Calu3 (cell line): ENCODE measurements around the gene SRRM2. TPM values are rescaled to one million over a fixed set of nuclear protein-coding genes. Genes with fewer than 3 reads are reported as not detected.
A peak's percentile ranks its signal among the peaks of the same experiment; 100 is the strongest.

Experiments
- BruUV-seq: library from RNA; stranded (reverse); fragments of 400-500 nt; replicated peaks from 2 replicates; lab custom pipeline; 2021; lab: Mats Ljungman, UMichigan
- CTCF ChIA-PET: fragments of 300-600 bp; sonication (Branson Sonifier 250); formaldehyde crosslinking; loops from one replicate; lab custom pipeline; 2022; ENCODE audit warnings: antibody characterized with exemption; lab: Charles Lee
- DNase-seq: peaks from one replicate; pipeline ENCODE4 v3.0.0; 2022
- H3K27ac Mint-ChIP-seq: one replicate; pipeline ENCODE4 v1.8.0; 2022; ENCODE audit warnings: mixed read lengths; ENCODE audit not compliant: unreplicated experiment
- H3K27me3 Mint-ChIP-seq: one replicate; pipeline ENCODE4 v1.8.0; 2022; ENCODE audit warnings: mixed read lengths; ENCODE audit not compliant: unreplicated experiment
- H3K36me3 Mint-ChIP-seq: one replicate; pipeline ENCODE4 v1.8.0; 2022; ENCODE audit warnings: mild to moderate bottlenecking, moderate library complexity, mixed read lengths; ENCODE audit not compliant: insufficient read depth, unreplicated experiment
- H3K4me1 Mint-ChIP-seq: one replicate; pipeline ENCODE4 v1.8.0; 2022; ENCODE audit warnings: mild to moderate bottlenecking, low read depth, mixed read lengths; ENCODE audit not compliant: unreplicated experiment
- H3K4me3 Mint-ChIP-seq: one replicate; pipeline ENCODE4 v1.8.0; 2022; ENCODE audit warnings: mild to moderate bottlenecking, low read depth, moderate library complexity, mixed read lengths; ENCODE audit not compliant: unreplicated experiment
- H3K9me3 Mint-ChIP-seq: one replicate; pipeline ENCODE4 v1.8.0; 2022; ENCODE audit warnings: low read depth, mixed read lengths; ENCODE audit not compliant: unreplicated experiment
- intact Hi-C: fragments of 100-400 bp; cut with micrococcal nuclease; formaldehyde crosslinking; loops from one replicate; pipeline ENCODE4 v1.10.0; 2022; ENCODE audit not compliant: unreplicated experiment
- total RNA-seq: library from RNA; stranded (reverse); gene quantifications from 2 replicates; pipeline ENCODE4 v1.2.3, GENCODE V29; 2022
- TF ChIP-seq, protein P1 (sequence below): fragments of 200-600 bp; IDR thresholded peaks from one replicate; pipeline ENCODE4 v1.8.0; 2022; ENCODE audit warnings: antibody characterized with exemption; ENCODE audit not compliant: unreplicated experiment

The SRRM2 gene
- total RNA-seq, 1 experiment from 2014 or later, result 905 TPM

DNA sequence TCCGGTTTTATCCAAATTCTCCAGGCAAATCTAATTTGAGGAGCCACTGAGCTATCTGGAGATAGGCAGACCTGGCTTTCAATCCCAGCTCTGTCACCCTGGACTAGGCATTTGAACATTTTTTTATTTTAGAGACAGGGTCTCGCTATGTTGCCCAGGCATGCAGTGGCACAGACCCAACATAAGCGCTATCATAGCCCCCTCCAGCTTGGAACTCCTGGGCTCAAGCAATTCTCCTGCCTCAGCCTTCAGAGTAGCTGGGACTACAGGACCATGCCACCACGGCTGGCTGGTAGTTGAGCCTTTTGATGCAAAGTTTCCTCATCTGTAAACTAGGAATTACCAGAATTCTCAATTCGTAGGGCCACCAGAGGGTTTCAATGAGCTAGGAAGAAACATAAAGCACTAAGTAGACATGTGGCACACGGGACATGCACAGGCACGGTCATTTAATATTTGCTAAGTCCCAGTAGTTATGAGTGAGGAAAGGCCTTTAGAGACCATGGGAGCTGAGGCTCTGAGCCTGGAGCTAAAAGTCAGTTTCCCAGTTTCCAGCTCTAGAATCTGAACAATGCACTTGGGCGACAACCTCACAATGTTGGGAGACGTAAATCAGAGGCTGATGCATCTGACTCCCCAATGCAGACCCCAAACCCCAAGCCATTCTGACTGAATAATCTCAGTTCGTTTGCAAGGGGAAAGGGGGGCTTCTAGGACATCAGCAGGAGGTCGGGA lies 23.5 kb downstream of the SRRM2 start:
- peaks cover 80% of the 10 kb centered on the region for H3K36me3 Mint-ChIP-seq
- CTCF ChIA-PET, result interaction anchor here (0.7 to 1.2 kb wide), 5 partner anchors 8 to 92 kb away, joined by 3 read pairs; no protein-coding TSS in a partner anchor
- TSS peak; percentile 29 for BruUV-seq

DNA sequence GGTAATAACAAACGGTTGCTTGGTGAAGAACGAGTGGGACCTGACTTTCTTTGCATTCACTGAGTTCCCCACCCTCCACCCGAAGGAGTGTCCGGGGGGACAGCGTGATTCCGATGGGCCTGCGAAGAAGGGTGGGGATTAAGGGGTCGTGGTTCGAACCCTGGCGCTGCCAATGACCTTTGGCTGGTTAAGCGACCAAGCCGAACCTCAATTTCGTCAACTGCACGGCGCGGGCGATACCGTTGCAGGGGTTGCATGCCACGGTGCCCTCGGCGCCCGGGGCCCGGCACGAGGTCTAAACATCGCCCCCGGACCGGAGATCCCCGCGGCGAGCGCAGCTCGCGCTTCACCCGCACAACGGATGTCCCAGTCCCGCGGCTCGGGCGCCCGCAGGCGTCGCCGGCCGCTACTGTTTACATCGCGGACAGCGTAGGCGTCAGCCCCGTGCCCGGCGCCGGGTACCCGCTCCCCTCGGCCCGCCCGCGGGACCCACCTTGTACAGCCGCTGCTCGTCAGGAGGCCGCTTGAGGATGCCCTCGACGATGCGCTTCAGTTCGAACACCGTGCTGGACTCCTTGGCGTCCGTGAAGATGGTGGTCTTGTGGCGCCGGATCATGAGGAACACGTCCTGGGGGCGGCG lies 24.2 kb downstream of the SRRM2 start:
- no TSS peak for BruUV-seq
- no peak for DNase-seq
- TF ChIP-seq, protein P1, sequence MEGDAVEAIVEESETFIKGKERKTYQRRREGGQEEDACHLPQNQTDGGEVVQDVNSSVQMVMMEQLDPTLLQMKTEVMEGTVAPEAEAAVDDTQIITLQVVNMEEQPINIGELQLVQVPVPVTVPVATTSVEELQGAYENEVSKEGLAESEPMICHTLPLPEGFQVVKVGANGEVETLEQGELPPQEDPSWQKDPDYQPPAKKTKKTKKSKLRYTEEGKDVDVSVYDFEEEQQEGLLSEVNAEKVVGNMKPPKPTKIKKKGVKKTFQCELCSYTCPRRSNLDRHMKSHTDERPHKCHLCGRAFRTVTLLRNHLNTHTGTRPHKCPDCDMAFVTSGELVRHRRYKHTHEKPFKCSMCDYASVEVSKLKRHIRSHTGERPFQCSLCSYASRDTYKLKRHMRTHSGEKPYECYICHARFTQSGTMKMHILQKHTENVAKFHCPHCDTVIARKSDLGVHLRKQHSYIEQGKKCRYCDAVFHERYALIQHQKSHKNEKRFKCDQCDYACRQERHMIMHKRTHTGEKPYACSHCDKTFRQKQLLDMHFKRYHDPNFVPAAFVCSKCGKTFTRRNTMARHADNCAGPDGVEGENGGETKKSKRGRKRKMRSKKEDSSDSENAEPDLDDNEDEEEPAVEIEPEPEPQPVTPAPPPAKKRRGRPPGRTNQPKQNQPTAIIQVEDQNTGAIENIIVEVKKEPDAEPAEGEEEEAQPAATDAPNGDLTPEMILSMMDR, result no peak
- Mint-ChIP-seq H3K4me3 (peak overlapping the region; percentile 93), H3K27me3 (no peaks in the 10 kb centered on the region), H3K27ac (peak overlapping the region; percentile 89), H3K36me3 (peaks cover 73% of the 10 kb centered on the region), H3K4me1 (peaks cover 23% of the 10 kb centered on the region), H3K9me3 (no peaks in the 10 kb centered on the region)
- CTCF ChIA-PET, result interaction anchor here (0.7 to 1.2 kb wide), 4 partner anchors 8 to 91 kb away, joined by 3 read pairs; no protein-coding TSS in a partner anchor
- intact Hi-C loops, result loop anchor here (5.0 kb wide), 2 partner anchors 46 to 61 kb away; no protein-coding TSS in a partner anchor

More for the DNA sequence above, 23.5 kb downstream of the SRRM2 start:
- TF ChIP-seq, protein P1, result no peak
- H3K27me3 Mint-ChIP-seq, result no peaks in the 10 kb centered on the region
- H3K4me3 Mint-ChIP-seq, result peak overlapping the region; percentile 93
- DNase-seq, result no peak
- H3K27ac Mint-ChIP-seq, result peak overlapping the region; percentile 89
- peaks cover 23% of the 10 kb centered on the region for H3K4me1 Mint-ChIP-seq
- no peaks in the 10 kb centered on the region for H3K9me3 Mint-ChIP-seq
- intact Hi-C loops, result loop anchor here (5.0 kb wide), 2 partner anchors 46 to 61 kb away; no protein-coding TSS in a partner anchor

DNA sequence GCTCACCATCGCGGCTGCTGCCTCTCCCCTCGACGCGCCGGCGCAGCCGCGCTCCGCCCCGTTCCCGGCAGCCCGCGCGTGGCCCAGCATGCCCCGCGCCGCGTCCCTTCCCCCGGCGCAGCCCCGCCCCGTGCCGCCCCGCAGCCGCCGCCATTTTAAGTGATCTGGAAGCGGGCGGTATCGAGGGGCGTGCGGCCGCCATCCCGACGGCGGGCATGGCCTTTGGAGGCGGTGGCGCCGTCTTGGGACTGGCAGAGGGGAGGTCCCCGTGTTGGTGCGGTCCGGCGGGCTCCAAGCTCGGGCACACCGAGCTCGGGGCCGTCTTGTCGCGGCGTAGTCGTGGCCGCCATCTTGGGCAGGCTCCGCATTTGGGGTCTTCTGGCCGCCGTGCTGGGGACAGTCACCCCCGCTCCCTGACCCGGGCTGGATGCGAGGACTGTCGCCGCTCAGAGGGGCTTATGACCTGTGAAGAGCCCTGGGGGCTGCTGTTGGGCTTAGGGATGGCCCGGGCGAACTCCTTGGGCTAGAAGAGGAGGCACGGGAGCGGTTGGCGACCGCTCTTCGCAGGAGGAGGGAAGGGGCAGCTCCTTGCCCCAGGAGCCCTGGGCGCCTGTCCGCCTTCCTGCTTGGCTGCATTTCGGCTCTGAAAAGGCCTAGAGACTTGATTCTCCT lies 24.9 kb downstream of the SRRM2 start, which contains the start of gene ELOB:
ELOB (minus strand) TSS at position 50 of the 672 bp plus-strand sequence; CDS start at position 9, 41 bp downstream.
- H3K27me3 Mint-ChIP-seq, result no peaks in the 10 kb centered on the region
- peaks cover 66% of the 10 kb centered on the region for H3K36me3 Mint-ChIP-seq
- BruUV-seq, result TSS peak; percentile 78
- peak; percentile 94 for DNase-seq
- no peaks in the 10 kb centered on the region for H3K9me3 Mint-ChIP-seq
- CTCF ChIA-PET, result interaction anchor here (0.6 to 1.2 kb wide), 2 partner anchors 10 to 98 kb away, joined by 3 to 5 read pairs; partner anchors contain the start of gene PRSS33
- H3K4me1 Mint-ChIP-seq, result peaks cover 17% of the 10 kb centered on the region
- TF ChIP-seq, protein P1, result no peak
- H3K4me3 Mint-ChIP-seq, result peak within 1 kb of the TSS; percentile 93
- peak within 1 kb of the TSS; percentile 89 for H3K27ac Mint-ChIP-seq
- intact Hi-C loops, result loop anchor here (5.0 kb wide), 2 partner anchors 45 to 60 kb away; no protein-coding TSS in a partner anchor
